ENCODE measurements around the gene ATG2A. TPM values are rescaled to one million over a fixed set of nuclear protein-coding genes. Genes with fewer than 3 reads are reported as not detected.

The ATG2A gene
- total and polyA plus RNA-seq, 10 of the 15 experiments (the other 5 are each of a cell fraction or from before 2014, with no cell fraction given): 0.08 to 19.0 (median 4.6) TPM

GRCh38 chr11:64909653-64910343, 7.2 kb downstream of the ATG2A start:
- Histone ChIP-seq H3K4me2 (ENCODE audit: control insufficient read depth, insufficient read depth) (no peak overlapping the region), H3K27ac (ENCODE audit: control insufficient read depth, insufficient read depth) (no peak overlapping the region), H3K9me3 (replicated peaks; ENCODE audit: control insufficient read depth, insufficient read depth, low read length) (no peaks in the 10 kb centered on the region), H3K9ac (ENCODE audit: control insufficient read depth, insufficient read depth, low read length) (no peak overlapping the region), H3K27me3 (replicated peaks in 1 of 2; ENCODE audit: control insufficient read depth in 2 of 2, insufficient read depth in 2 of 2, low read length in 1 of 2) (no peaks in the 10 kb centered on the region), H3K4me3 (no peak overlapping the region), H3K4me1 (ENCODE audit: control insufficient read depth, insufficient read depth, low read length) (no peaks in the 10 kb centered on the region), H3K36me3 (ENCODE audit: control insufficient read depth in 2 of 2, insufficient read depth in 2 of 2, low read length in 1 of 2) (peaks cover 0 to 7% of the 10 kb centered on the region in 2 experiments; a peak in 3 of 4 replicates), H3K79me2 (ENCODE audit: control insufficient read depth, insufficient read depth, low read length) (no peaks in the 10 kb centered on the region), H4K20me1 (ENCODE audit: control insufficient read depth, insufficient read depth) (no peaks in the 10 kb centered on the region), H2AFZ (ENCODE audit: control insufficient read depth, low read depth, low read length) (no peak overlapping the region)
- intact Hi-C loops (cut with micrococcal nuclease; ENCODE audit: unreplicated experiment): no loop called here
- POLR2A ChIA-PET: no interaction called here
- TF ChIP-seq PAX8 (IDR thresholded peaks at IDR 0.05) (no peak), NBN (IDR thresholded peaks at IDR 0.05) (no peak), ZSCAN29 (IDR thresholded peaks at IDR 0.05) (no peak), SMARCA5 (IDR thresholded peaks at IDR 0.05) (no peak), MEF2A (IDR thresholded peaks at IDR 0.05; ENCODE audit: insufficient read depth, low read depth, low read length) (no peak), PML (IDR thresholded peaks at IDR 0.05; ENCODE audit: low read length) (no peak), NFXL1 (IDR thresholded peaks at IDR 0.05; ENCODE audit: borderline replicate concordance) (no peak)
- in situ Hi-C loops (cut with MboI): no loop called here
- SMC1A ChIA-PET (ENCODE audit: uncharacterized antibody, unreplicated experiment): no interaction called here
- 92% methylated on average over 37 of the region's 39 CpGs for whole genome bisulfite sequencing (ENCODE audit: insufficient coverage, insufficient replicate concordance, low lambda C conversion rate, missing lambda C conversion rate)
- no TSS peak for BruUV-seq (replicated peaks)
- CTCF ChIA-PET: no interaction called here
- RAD21 ChIA-PET (ENCODE audit: unreplicated experiment): no interaction called here
- DNase-seq (ENCODE audit: low read depth, low spot score): no peak
- no peak for ATAC-seq
- FAIRE-seq: no peak

GRCh38 chr11:64908766-64909165, 8.2 kb downstream of the ATG2A start:
- peaks cover 0 to 7% of the 10 kb centered on the region in 2 experiments; a peak in 3 of 4 replicates for H3K36me3 ChIP-seq (ENCODE audit: control insufficient read depth in 2 of 2, insufficient read depth in 2 of 2, low read length in 1 of 2)
- no peaks in the 10 kb centered on the region for H4K20me1 ChIP-seq (ENCODE audit: control insufficient read depth, insufficient read depth)
- FAIRE-seq: no peak
- CTCF ChIA-PET: no interaction called here
- intact Hi-C loops (cut with micrococcal nuclease; ENCODE audit: unreplicated experiment): no loop called here
- H3K4me3 ChIP-seq: no peak overlapping the region
- POLR2A ChIA-PET: no interaction called here
- no peak for ATAC-seq
- BruUV-seq (replicated peaks): no TSS peak
- H3K9ac ChIP-seq (ENCODE audit: control insufficient read depth, insufficient read depth, low read length): no peak overlapping the region
- H3K9me3 ChIP-seq (replicated peaks; ENCODE audit: control insufficient read depth, insufficient read depth, low read length): no peaks in the 10 kb centered on the region
- no peaks in the 10 kb centered on the region for H3K27me3 ChIP-seq (replicated peaks in 1 of 2; ENCODE audit: control insufficient read depth in 2 of 2, insufficient read depth in 2 of 2, low read length in 1 of 2)
- in situ Hi-C loops (cut with MboI): no loop called here
- no peak overlapping the region for H2AFZ ChIP-seq (ENCODE audit: control insufficient read depth, low read depth, low read length)
- RAD21 ChIA-PET (ENCODE audit: unreplicated experiment): no interaction called here
- no peaks in the 10 kb centered on the region for H3K4me1 ChIP-seq (ENCODE audit: control insufficient read depth, insufficient read depth, low read length)
- H3K79me2 ChIP-seq (ENCODE audit: control insufficient read depth, insufficient read depth, low read length): no peaks in the 10 kb centered on the region
- no peak overlapping the region for H3K27ac ChIP-seq (ENCODE audit: control insufficient read depth, insufficient read depth)
- SMC1A ChIA-PET (ENCODE audit: uncharacterized antibody, unreplicated experiment): no interaction called here
- no peak overlapping the region for H3K4me2 ChIP-seq (ENCODE audit: control insufficient read depth, insufficient read depth)
- WGBS (ENCODE audit: insufficient coverage, insufficient replicate concordance, low lambda C conversion rate, missing lambda C conversion rate): 83% methylated on average over 11 of the region's 11 CpGs
- no peak for DNase-seq (ENCODE audit: low read depth, low spot score)
- TF ChIP-seq JUNB (IDR thresholded peaks at IDR 0.05) (no peak), E4F1 (IDR thresholded peaks at IDR 0.05; ENCODE audit: borderline replicate concordance, partially characterized antibody) (no peak), FOXM1 (IDR thresholded peaks at IDR 0.05; ENCODE audit: low read depth, low read length) (no peak), NFIC (IDR thresholded peaks at IDR 0.05; ENCODE audit: low read depth, low read length) (no peak), CREM (IDR thresholded peaks at IDR 0.05; ENCODE audit: low read depth) (no peak), ZBTB40 (IDR thresholded peaks at IDR 0.05; ENCODE audit: borderline replicate concordance) (no peak)
